ENCODE data around the gene ACOT7.
"Not testable (repeated sequence)": the region's sequence is repeated elsewhere in the genome, so short reads cannot be mapped to it uniquely, and the experiment has no call there.

Gene ACOT7

DNA sequence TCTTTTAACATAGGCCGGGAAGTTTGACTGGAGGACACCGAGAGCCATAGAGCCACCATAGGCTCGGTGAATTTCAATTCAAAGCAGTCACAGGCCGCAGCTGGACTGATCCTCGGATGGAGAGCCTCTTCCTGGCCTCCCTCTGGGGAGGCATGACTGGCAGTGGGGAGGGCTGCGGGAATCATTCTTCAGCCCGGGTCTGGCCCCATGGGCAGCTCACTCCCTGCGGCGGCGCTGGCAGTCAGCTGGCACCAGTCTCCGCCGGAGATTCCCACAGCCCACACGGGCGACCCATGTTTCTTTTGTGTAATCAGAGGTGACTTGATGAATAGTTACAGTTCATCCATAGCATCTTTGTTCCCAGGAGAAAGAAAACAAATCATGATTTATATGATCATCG, 41.6 kb upstream of the ACOT7 start:
- Histone ChIP-seq H2AFZ (ENCODE audit: low read length) (no peak overlapping the region), H4K20me1 (ENCODE audit: insufficient read depth, low read length, poor library complexity, severe bottlenecking) (no peaks in the 10 kb centered on the region), H3K27me3 (ENCODE audit: insufficient read depth, low read length, poor library complexity, severe bottlenecking) (no peaks in the 10 kb centered on the region), H3K36me3 (ENCODE audit: insufficient read depth, low read length) (no peaks in the 10 kb centered on the region), H3K9ac (ENCODE audit: low read depth, low read length, poor library complexity, severe bottlenecking) (no peak overlapping the region), H3K9me3 (ENCODE audit: insufficient read depth, low read depth, low read length) (no peaks in the 10 kb centered on the region), H3K4me2 (ENCODE audit: low read depth, low read length, poor library complexity, severe bottlenecking) (no peak overlapping the region), H3K79me2 (ENCODE audit: insufficient read depth, low read length) (no peaks in the 10 kb centered on the region), H3K9me2 (replicated peaks; ENCODE audit: low read depth, low read length) (no peaks in the 10 kb centered on the region), H3F3A (ENCODE audit: low read depth) (no peaks in the 10 kb centered on the region), H3K4me3 (ENCODE audit: low read length, poor library complexity, severe bottlenecking) (no peak overlapping the region), H3K4me1 (ENCODE audit: insufficient read depth, low read length, poor library complexity, severe bottlenecking) (no peaks in the 10 kb centered on the region)
- TF ChIP-seq, protein P1, sequence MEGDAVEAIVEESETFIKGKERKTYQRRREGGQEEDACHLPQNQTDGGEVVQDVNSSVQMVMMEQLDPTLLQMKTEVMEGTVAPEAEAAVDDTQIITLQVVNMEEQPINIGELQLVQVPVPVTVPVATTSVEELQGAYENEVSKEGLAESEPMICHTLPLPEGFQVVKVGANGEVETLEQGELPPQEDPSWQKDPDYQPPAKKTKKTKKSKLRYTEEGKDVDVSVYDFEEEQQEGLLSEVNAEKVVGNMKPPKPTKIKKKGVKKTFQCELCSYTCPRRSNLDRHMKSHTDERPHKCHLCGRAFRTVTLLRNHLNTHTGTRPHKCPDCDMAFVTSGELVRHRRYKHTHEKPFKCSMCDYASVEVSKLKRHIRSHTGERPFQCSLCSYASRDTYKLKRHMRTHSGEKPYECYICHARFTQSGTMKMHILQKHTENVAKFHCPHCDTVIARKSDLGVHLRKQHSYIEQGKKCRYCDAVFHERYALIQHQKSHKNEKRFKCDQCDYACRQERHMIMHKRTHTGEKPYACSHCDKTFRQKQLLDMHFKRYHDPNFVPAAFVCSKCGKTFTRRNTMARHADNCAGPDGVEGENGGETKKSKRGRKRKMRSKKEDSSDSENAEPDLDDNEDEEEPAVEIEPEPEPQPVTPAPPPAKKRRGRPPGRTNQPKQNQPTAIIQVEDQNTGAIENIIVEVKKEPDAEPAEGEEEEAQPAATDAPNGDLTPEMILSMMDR (conservative IDR thresholded peaks at IDR 0.05; ENCODE audit: low read length), result no peak

DNA sequence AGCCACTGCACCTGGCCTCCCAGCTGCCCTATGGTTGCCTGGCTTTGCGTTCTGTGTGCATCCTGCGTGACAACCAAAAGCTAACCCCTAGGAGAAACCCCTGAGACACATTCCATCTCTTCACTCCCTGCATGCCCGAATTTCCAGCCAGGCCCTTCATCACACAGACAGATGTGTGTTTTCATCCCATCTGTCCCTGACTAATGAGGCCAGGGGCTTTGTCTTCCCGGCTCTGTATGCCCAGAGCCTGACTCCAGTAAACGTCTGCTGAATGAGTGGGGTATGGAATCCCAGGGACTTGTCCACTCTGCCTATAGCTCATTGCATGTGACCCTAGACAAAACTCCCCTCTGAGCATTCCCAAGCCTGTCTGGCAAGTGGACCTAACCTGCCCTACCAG, 40.6 kb upstream of the ACOT7 start:
- Histone ChIP-seq H3K4me1 (ENCODE audit: insufficient read depth, low read length, poor library complexity, severe bottlenecking) (no peaks in the 10 kb centered on the region), H3K27me3 (ENCODE audit: insufficient read depth, low read length, poor library complexity, severe bottlenecking) (no peaks in the 10 kb centered on the region), H3K4me2 (ENCODE audit: low read depth, low read length, poor library complexity, severe bottlenecking) (no peak overlapping the region), H3F3A (ENCODE audit: low read depth) (no peaks in the 10 kb centered on the region), H3K9me2 (replicated peaks; ENCODE audit: low read depth, low read length) (no peaks in the 10 kb centered on the region), H4K20me1 (ENCODE audit: insufficient read depth, low read length, poor library complexity, severe bottlenecking) (no peaks in the 10 kb centered on the region), H3K9ac (ENCODE audit: low read depth, low read length, poor library complexity, severe bottlenecking) (no peak overlapping the region), H2AFZ (ENCODE audit: low read length) (no peak overlapping the region), H3K79me2 (ENCODE audit: insufficient read depth, low read length) (no peaks in the 10 kb centered on the region), H3K9me3 (ENCODE audit: insufficient read depth, low read depth, low read length) (no peaks in the 10 kb centered on the region), H3K4me3 (ENCODE audit: low read length, poor library complexity, severe bottlenecking) (no peak overlapping the region), H3K36me3 (ENCODE audit: insufficient read depth, low read length) (no peaks in the 10 kb centered on the region)
- TF ChIP-seq, protein P1 (conservative IDR thresholded peaks at IDR 0.05; ENCODE audit: low read length), result no peak
- no peak for TF ChIP-seq EZH2phosphoT487 (IDR thresholded peaks at IDR 0.05; ENCODE audit: borderline replicate concordance)

DNA sequence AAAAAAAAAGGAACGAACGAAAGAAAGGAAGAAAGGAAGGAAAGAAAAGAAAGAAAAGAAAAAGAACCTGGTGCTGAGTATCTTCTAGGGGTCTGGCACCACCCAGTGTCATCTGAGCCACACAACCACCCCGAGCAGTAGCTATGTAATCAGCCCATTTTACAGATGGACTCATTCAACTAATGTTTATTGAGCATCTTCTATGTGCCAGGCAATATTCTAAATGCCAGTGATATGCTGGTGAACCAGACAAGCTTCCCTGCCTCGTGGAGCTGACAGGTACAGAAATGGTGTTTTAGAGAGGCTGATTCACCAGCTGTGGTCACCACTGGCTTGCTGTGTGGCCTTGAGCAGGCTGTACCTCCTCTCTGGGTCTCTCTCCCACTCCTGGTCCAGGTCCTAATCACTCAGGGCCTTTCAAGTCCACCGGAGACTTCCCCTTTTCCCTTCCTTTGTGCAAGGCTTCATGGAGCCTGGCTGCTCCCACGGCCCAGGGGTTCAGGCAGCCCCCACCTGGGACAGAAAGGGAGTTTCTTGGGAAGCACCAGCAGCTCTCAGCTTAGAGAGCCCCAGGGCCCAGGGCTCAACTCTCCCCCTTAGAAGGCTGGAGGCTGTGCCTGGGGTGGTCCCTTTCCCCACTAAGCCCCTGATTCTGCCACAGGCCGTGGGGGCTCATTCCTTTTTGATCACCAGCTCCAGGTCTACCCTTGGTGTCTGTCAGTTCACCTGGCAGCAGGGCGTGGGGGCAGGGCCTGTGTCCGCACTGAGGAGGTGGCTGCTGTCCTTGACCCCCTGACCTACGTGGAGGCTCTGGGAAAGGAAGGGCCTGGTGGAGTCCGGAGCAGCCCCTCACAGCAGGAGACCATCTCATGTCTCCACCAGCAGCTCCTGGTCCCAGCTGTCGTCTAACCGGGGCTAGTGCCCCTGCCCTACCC, 38.3 kb upstream of the ACOT7 start:
- H3K4me2 ChIP-seq (ENCODE audit: low read depth, low read length, poor library complexity, severe bottlenecking); H3K9ac ChIP-seq (ENCODE audit: low read depth, low read length, poor library complexity, severe bottlenecking); H4K20me1 ChIP-seq (ENCODE audit: insufficient read depth, low read length, poor library complexity, severe bottlenecking): not testable (repeated sequence)

DNA sequence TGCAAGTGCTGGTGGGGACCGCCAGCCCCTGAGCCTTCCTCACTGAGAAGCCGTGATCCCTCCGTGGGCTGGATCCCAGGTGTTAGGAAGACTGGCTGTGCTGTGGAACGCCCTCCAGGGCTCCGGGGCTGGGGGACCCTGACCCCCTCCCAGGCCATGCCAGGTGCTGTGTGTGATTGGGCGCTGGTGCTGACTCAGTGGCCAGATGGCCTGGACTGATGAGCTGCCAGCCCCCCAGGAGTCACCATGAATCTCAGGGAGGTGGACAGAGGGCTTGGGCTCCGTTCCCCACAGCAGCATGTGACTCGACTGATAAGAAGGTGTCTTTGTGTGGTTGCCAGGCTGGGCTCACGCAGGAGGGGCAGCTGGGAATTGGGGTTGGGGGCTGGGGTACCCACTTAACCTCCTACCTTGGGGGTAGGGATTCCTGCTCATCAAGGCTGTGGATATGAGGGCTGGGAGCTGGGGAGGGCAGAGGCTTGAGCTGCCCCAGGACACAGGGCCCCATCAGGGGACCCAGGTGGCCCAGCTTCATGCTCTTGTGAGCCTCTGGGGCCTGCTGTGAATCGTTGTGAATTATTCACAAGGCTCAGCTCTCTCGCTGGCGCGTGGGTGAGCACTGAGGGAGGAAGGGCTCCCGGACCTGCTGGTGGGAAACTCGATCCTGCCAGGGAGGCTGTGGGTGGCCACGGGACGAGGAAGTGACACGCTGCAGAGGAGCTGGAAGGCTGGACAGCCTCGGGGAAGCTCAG, 36.3 kb upstream of the ACOT7 start:
- H2AFZ ChIP-seq (ENCODE audit: low read length); H3K79me2 ChIP-seq (ENCODE audit: insufficient read depth, low read length): not testable (repeated sequence)

More for the DNA sequence above, 38.3 kb upstream of the ACOT7 start:
- not testable (repeated sequence) for H3K9me2 ChIP-seq (replicated peaks; ENCODE audit: low read depth, low read length); H3K36me3 ChIP-seq (ENCODE audit: insufficient read depth, low read length); H3K4me1 ChIP-seq (ENCODE audit: insufficient read depth, low read length, poor library complexity, severe bottlenecking); H3K79me2 ChIP-seq (ENCODE audit: insufficient read depth, low read length); H3F3A ChIP-seq (ENCODE audit: low read depth); H3K27me3 ChIP-seq (ENCODE audit: insufficient read depth, low read length, poor library complexity, severe bottlenecking); H3K4me3 ChIP-seq (ENCODE audit: low read length, poor library complexity, severe bottlenecking); H2AFZ ChIP-seq (ENCODE audit: low read length); H3K9me3 ChIP-seq (ENCODE audit: insufficient read depth, low read depth, low read length)

DNA sequence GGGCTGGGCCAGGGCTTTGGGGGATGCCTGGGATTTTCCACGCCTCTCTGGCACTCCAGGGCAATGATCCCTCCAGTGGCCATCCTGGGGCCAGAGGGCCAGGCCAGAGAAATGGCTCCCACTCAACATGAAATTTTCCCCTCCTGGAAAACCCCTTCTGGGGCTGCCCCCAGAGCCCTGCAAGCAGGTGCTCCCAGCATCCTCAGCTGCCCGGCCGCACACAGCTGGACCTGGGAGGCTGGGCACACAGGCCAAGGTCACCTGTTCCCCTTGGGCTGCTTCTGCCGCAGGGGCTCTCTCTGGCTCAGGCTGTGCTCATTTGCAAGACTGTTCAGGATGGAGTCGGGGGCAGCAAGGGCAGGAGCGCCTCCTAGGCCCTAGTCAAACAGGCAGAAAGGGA, 34.9 kb upstream of the ACOT7 start:
- H3K4me3 ChIP-seq (ENCODE audit: low read length, poor library complexity, severe bottlenecking); H3K27me3 ChIP-seq (ENCODE audit: insufficient read depth, low read length, poor library complexity, severe bottlenecking); H3K9me2 ChIP-seq (replicated peaks; ENCODE audit: low read depth, low read length); H3K4me1 ChIP-seq (ENCODE audit: insufficient read depth, low read length, poor library complexity, severe bottlenecking); H3K9me3 ChIP-seq (ENCODE audit: insufficient read depth, low read depth, low read length); H3K79me2 ChIP-seq (ENCODE audit: insufficient read depth, low read length); H4K20me1 ChIP-seq (ENCODE audit: insufficient read depth, low read length, poor library complexity, severe bottlenecking); H3K36me3 ChIP-seq (ENCODE audit: insufficient read depth, low read length); H3K4me2 ChIP-seq (ENCODE audit: low read depth, low read length, poor library complexity, severe bottlenecking); H3F3A ChIP-seq (ENCODE audit: low read depth); H2AFZ ChIP-seq (ENCODE audit: low read length); H3K9ac ChIP-seq (ENCODE audit: low read depth, low read length, poor library complexity, severe bottlenecking): not testable (repeated sequence)

More for the DNA sequence above, 36.3 kb upstream of the ACOT7 start:
- not testable (repeated sequence) for H3K4me1 ChIP-seq (ENCODE audit: insufficient read depth, low read length, poor library complexity, severe bottlenecking); H3K27me3 ChIP-seq (ENCODE audit: insufficient read depth, low read length, poor library complexity, severe bottlenecking); H3K36me3 ChIP-seq (ENCODE audit: insufficient read depth, low read length); H3K9me2 ChIP-seq (replicated peaks; ENCODE audit: low read depth, low read length); H3K4me3 ChIP-seq (ENCODE audit: low read length, poor library complexity, severe bottlenecking); H3F3A ChIP-seq (ENCODE audit: low read depth); H3K9ac ChIP-seq (ENCODE audit: low read depth, low read length, poor library complexity, severe bottlenecking); H3K4me2 ChIP-seq (ENCODE audit: low read depth, low read length, poor library complexity, severe bottlenecking); H3K9me3 ChIP-seq (ENCODE audit: insufficient read depth, low read depth, low read length); H4K20me1 ChIP-seq (ENCODE audit: insufficient read depth, low read length, poor library complexity, severe bottlenecking)

Measured in Loucy (cell line).